GM21786 (cell line): ENCODE measurements around the gene GOLGA6A.
"Not testable (repeated sequence)": the region's sequence is repeated elsewhere in the genome, so short reads cannot be mapped to it uniquely, and the experiment has no call there.

Experiments
- ATAC-seq: cut with Tn5 transposase; IDR thresholded peaks from one replicate; pipeline ENCODE4 v1.9.1; 2021; ENCODE audit not compliant: unreplicated experiment

The GOLGA6A gene

DNA sequence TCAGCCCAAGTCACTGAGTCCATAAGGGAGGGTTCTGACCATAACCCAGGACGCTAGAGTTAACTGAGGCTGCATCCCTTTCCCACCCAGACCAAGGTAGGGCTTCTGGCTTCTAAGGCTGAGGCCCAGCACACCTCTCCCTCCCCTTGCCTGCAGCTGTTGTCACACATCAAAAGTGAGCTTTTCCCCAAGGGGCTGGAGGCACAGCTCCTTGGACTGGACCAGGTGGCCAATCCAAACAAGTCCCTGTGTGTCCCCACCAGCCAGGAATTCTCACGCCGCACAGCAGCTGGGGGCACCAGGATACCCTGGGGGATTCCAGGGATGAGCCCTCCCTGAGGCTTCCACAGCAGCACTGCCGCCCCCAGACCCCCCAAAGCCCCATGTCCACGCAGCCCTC lies 25.8 kb upstream of the GOLGA6A start:
- ATAC-seq, result no peak

DNA sequence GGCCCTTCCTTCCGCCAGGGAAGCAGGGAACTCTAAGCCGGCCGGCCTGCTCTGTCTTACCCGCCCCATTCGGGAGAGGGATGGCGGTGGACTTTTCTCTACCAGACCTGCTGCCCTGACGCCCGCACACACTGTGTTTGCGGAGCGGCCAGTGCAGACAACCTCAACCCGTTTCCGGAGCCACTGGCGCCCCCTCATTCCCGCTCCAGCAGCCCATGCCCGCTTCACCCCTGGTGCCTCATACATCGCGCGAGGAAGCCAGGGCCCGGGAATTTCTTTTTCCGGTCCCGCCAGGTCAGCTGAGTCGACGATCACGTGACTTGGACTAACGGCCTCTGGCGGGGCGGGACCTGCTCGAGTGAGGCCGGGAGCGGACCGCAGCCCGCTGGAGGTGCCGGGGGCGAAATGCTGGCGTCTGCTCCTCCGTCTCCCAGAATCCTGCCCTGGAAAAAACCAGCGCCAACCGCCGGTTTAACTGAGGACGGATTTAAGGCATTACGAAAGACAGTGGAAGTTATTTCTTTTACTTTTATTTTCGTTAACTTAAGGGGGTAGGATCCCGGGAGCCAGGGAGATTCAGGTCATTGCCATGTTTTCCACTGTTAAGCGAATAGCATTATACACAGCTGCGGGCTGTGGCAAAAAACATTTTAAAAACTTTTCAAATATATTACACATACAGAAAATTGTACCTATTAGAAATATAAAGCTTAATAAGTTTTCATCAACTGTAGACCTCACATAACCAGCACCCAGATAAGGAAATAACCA lies 17.8 kb upstream of the GOLGA6A start:
- ATAC-seq, result peak; percentile 81

DNA sequence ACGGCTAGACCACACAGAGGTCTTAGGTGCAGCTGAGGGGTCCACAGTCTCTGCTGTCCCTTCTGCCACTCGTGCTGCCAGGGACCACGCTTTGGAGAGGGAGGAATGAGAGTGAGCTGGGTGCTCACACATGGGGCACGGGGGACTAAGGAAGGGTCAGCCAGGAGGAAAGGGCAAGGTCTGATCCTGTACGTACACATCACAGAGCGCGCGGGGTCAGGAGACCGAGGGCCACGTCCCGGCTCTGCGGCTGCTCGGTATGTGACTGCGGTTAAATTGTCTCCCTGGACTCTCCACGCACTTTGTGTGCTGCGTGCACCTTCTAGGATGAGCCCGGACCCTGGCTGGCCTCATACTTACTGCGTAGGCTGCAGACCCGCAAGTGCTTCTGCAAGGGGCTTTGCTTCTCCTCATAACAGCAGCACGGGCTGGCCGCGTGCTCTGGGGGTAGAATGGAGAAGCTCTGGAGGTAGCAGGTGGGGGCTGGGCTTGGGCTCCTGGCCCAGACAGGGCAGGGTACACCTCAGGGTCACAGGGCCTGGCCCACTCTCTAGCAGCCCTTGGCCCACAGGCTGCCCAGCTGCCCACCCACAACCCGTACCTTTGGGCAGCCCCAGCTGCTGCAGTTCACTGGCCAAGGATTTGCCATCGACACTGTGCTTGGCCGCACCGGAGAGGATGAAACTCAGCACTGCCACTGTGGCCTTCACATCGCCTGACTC lies 14.6 kb upstream of the GOLGA6A start:
- not testable (repeated sequence) for ATAC-seq

DNA sequence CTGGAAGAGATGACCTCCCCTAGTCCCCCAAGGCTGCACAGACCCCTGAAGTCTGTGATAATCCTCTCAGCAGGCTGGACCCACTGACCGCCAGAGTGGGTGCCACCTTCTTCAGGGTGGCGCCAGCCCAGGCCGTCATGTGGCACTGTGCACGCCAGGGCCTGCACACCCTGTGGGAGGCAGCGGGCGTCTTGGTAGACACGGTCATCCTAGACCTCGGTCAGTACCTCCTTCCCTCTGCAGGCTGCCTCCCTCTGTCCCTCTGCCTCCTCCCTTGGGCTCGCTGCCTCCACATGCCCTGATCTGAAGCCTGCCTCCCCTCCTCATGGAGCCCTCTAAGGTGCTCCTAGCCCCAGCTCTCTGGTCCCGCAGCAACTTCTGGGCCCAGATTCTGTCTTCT lies 13.3 kb upstream of the GOLGA6A start:
- not testable (repeated sequence) for ATAC-seq

GRCh38 chr15:74094567-74094966 lies 12.2 kb upstream of the GOLGA6A start:
- not testable (repeated sequence) for ATAC-seq

- ATAC-seq, result not testable (repeated sequence)
Measured at GRCh38 chr15:74075781-74076180, 6.6 kb downstream of the GOLGA6A start.

DNA sequence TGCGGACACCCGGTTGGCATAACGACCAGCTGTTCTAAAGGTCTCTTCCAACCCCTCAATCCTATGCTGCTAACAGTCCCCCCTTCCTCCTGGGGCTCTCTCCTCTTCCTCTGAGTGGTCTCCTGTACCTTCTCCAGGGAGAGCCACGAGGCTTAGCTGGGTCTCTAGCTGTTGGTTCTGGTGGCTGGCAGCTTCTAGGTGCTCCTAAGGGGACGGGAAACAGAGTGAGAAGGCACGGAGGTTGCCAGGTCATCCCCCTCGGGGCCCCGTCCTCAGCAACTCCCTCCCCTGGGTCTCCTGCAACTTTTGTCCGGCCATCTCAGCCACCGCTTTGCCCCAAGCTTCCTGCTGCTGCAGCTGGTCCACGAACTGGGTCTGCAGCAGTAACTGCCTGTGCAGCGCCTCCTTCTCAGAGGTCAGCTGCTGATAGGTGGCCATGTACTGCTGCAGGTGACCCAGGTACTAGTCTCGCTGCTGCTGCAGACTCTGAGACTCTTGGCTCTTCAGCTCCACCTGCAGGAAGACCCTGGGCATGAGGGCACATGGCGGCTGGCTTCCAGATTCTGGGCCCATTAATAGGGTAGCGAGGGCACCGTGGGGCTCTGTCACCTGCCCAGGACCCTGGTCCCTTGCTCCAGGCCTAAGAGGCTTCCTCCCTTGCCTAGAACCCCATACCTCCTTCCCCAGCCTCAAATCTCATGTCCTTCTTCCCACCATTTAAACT lies 9.6 kb downstream of the GOLGA6A start:
- not testable (repeated sequence) for ATAC-seq

DNA sequence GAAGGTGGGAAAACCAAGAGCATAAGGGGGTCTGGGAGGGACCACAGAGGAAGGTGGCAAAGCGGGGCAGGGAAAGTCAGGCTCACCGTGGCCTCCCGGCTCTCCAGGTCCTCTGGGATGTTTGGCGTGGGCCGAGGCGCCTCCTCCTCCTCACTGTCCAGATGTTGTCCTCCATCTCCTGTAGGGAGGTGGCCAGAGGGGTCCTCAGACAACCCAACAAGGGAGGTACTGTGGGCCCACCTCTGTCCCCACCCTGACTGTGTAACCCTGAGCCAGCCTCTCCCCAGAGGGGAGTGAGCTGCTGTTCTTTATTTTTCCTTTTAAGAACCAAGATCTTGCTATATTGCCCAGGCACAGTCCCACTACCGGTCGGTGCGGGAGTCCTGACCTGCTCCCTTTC lies 10.2 kb downstream of the GOLGA6A start:
- ATAC-seq, result not testable (repeated sequence)

DNA sequence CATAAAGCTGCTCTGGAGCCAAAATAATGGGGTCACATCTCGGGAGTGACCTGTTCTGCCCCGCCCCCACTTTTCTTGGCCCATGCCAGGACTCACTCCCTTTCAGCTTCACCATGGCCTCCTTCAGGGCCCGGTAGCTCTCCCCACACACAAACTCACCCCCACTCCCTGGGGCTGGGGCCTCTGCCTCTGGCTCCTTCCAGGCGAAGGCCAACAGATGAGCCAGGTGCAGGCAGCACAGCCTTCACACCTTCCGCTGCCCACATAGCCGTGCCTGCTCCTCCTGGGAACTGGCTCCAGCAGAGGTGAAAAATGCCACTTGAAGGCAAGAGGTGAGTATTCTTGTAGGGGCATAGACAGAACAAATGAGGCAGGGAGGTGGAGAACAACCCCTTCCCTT lies 10.7 kb downstream of the GOLGA6A start:
- not testable (repeated sequence) for ATAC-seq

- not testable (repeated sequence) for ATAC-seq
Measured at GRCh38 chr15:74065684-74066411, 16.5 kb downstream of the GOLGA6A start.

DNA sequence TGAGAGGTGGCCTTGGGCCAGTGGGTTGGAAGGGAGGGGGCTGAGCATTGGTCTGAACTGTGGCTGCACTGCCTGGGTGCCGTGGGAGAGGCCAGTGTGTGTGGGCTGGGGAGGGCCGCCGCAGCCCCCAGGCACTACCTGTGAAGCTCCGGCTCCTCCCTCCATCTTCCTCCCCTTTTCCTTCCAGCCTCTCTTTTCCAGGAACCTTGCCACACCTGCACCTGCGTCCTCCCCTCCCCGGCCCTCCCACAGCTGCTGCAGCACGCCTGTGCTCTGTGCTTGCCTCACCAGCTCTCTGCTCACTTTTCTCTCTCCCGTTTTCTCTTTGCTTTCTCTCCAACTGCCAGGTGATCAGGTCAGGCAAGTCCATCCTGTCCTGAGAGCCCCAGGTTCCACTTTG lies 17.5 kb downstream of the GOLGA6A start:
- not testable (repeated sequence) for ATAC-seq

DNA sequence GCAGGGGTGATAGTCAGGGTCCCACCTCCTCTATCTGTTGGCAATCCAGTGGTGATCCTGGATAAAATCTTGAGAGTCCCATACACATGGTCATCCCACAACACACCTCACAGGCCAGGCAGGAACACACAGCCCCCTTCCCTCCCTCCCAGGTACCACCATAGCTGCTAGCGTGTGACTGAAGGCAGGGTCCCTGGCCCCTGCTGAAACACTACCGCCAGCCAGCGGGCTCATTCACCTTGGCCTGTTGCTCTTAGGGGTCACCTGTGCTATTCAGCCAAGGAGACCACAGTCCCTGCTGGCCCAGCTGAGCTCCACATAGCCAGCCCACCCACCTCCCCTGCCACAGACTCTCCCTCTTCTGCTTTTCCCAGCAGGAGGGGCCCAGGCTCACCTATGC lies 18.2 kb downstream of the GOLGA6A start:
- ATAC-seq, result not testable (repeated sequence)

DNA sequence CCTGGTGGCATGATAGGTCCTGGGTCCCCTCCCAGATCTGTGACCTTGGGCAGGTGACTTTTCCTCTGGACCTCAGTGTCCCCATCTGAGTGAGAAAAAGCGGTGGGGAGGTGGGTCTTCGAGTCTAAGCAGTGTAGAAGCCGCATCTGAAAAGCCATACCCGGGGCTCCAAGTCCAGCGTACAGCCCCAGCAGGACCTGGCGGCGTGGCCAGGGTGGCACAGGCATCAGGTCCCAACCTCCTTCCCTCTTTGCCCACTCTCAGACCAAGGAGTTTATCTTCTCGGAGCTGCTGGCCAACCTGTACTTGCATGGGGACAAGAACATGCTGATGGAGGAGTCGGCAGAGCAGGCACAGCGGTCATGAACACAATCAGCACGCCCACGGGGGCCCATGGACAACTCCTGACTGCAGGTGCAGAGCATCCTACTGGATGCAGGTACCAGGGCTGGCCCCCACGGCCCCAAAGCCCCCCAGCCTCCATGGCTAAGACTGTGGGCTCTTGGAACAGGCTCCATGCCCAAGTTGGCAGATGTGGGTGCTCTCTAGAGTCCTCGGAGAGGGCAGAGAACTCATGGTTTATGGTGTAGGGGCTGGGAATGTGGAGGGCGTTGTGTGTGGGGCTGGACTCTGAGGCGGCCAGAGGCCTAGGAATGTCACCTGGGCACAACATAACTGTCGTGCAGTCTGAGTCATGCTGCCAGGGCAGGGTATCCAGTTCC lies 18.8 kb downstream of the GOLGA6A start:
- ATAC-seq, result not testable (repeated sequence)

- no peak for ATAC-seq
Measured at GRCh38 chr15:74062671-74063070, 19.7 kb downstream of the GOLGA6A start.

DNA sequence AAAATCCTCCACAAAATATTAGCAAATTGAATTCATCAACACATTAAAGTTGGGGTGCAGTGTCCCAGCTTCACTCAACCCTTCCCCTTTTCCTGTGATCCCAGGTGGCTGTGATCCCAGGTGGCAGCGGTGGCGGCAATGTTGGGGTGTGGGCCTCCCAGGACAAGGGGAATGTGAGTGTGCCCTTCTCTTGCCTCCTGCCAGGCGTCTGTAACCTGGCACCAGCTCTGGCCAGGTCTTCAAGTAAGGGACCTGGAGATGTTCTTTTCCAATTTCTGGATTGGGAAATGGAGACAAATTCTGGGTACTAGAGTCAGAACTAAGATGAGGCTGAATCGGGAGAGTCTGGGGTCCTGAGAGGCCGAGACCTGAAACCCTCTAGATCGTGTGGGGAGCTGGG lies 20.1 kb downstream of the GOLGA6A start:
- no peak for ATAC-seq

GRCh38 chr15:74060251-74060650 lies 22.1 kb downstream of the GOLGA6A start:
- ATAC-seq, result no peak

- not testable (repeated sequence) for ATAC-seq
Measured at GRCh38 chr15:74059050-74059833, 23.1 kb downstream of the GOLGA6A start.

DNA sequence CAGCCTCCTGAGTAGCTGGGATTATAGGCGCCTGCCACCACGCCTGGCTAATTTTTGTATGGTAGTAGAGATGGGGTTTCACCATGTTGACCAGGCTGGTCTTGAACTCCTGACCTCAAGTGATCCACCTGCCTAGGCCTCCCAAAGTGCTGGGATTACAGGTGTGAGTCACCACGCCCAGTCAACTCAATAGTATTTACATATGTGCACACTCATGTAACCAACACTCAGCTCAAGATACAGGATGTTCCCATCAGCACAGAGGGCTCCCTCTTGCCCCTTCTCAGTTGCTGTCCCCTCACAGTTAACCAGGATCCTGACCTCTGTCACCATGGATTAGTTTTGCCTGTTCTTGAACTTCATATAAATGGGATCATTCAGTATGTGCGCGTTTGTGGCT lies 26.0 kb downstream of the GOLGA6A start:
- not testable (repeated sequence) for ATAC-seq

DNA sequence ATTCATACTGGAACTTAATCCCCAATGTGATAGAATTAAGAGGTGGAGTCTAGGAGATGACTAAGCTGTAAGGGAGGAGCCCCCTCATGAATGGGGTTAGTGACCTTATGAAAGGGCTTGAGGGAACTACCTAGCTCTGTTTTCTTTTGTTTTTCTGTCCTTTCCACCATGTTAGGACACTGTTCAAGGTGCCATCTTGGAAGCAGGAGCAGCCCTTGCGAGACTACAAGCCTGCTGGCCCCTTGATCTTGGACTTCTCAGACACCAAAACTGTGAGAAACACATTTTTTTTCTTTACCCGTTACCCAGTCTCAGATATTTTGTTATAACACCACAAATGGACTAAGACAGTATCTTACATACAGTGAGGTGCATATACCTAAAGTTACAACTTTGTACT lies 26.5 kb downstream of the GOLGA6A start:
- no peak for ATAC-seq
